ENCODE measurements around the gene EPS8L3. TPM values are rescaled to one million over a fixed set of nuclear protein-coding genes. Genes with fewer than 3 reads are reported as not detected.

Gene EPS8L3
- total and polyA plus RNA-seq, 9 of the 15 experiments (the other 6 are each of a cell fraction or from before 2014, with no cell fraction given): 0.09 to 0.42 (median 0.14) TPM; not detected in 5

DNA sequence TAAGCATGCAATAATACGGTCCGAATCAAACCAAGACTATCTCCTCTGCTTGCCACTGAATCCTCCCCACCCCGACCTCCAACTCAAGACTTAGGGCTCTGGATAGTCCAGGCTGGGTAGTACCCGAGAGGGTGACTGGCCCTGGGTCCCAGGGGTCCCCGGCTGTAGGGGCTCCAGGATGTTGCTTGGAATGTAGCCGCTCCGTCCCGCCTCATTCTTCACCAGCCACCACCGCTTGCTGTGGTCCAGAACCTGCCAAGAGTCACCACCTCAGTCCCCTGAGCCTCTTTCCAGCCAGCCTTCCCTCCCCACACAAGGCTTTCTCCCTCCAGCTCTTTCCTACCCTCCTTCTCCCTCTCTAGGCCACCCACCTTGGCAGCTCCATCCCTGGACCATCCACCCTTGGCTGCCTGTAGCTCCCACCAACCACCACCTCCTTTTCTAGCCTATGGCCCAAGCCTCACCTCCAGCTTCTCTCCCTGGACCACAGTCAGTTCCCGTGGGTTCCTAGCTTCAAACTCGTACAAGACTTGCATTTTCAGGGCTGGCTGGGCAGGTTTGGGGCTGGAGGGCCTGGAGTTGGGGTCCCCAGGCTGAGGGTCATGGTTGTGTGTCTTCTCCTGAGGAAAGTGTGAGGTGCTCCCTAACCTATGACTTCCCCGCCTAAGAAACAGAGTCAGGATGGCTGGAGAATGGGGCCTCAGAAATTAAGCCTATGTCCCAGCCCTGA lies 12.0 kb downstream of the EPS8L3 start (continued):
- TF ChIP-seq, protein P1, sequence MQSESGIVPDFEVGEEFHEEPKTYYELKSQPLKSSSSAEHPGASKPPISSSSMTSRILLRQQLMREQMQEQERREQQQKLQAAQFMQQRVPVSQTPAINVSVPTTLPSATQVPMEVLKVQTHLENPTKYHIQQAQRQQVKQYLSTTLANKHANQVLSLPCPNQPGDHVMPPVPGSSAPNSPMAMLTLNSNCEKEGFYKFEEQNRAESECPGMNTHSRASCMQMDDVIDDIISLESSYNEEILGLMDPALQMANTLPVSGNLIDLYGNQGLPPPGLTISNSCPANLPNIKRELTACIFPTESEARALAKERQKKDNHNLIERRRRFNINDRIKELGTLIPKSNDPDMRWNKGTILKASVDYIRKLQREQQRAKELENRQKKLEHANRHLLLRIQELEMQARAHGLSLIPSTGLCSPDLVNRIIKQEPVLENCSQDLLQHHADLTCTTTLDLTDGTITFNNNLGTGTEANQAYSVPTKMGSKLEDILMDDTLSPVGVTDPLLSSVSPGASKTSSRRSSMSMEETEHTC (IDR thresholded peaks at IDR 0.05): no peak
- TF ChIP-seq, protein P2, sequence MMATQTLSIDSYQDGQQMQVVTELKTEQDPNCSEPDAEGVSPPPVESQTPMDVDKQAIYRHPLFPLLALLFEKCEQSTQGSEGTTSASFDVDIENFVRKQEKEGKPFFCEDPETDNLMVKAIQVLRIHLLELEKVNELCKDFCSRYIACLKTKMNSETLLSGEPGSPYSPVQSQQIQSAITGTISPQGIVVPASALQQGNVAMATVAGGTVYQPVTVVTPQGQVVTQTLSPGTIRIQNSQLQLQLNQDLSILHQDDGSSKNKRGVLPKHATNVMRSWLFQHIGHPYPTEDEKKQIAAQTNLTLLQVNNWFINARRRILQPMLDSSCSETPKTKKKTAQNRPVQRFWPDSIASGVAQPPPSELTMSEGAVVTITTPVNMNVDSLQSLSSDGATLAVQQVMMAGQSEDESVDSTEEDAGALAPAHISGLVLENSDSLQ (IDR thresholded peaks at IDR 0.05): no peak
- TF ChIP-seq CREB3L1 (IDR thresholded peaks at IDR 0.05; ENCODE audit: borderline replicate concordance, low read depth): no peak
- TF ChIP-seq ZNF197 (CRISPR knock-in tag; IDR thresholded peaks at IDR 0.05; ENCODE audit: low read depth): no peak
- TF ChIP-seq, protein P3, sequence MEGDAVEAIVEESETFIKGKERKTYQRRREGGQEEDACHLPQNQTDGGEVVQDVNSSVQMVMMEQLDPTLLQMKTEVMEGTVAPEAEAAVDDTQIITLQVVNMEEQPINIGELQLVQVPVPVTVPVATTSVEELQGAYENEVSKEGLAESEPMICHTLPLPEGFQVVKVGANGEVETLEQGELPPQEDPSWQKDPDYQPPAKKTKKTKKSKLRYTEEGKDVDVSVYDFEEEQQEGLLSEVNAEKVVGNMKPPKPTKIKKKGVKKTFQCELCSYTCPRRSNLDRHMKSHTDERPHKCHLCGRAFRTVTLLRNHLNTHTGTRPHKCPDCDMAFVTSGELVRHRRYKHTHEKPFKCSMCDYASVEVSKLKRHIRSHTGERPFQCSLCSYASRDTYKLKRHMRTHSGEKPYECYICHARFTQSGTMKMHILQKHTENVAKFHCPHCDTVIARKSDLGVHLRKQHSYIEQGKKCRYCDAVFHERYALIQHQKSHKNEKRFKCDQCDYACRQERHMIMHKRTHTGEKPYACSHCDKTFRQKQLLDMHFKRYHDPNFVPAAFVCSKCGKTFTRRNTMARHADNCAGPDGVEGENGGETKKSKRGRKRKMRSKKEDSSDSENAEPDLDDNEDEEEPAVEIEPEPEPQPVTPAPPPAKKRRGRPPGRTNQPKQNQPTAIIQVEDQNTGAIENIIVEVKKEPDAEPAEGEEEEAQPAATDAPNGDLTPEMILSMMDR (IDR thresholded peaks at IDR 0.05 in 2 of 3, conservative IDR thresholded peaks at IDR 0.05 in 1 of 3; ENCODE audit: insufficient read depth in 2 of 3, low read depth in 1 of 3, low read length in 3 of 3): no peak
- no peak for TF ChIP-seq PTBP1 (IDR thresholded peaks at IDR 0.05; ENCODE audit: low read depth, low read length)
- no peak for TF ChIP-seq ZKSCAN3 (CRISPR knock-in tag; IDR thresholded peaks at IDR 0.05)
- TF ChIP-seq ESRRB (CRISPR knock-in tag; IDR thresholded peaks at IDR 0.05; ENCODE audit: borderline replicate concordance): no peak
